ENCODE measurements around the gene KDM6A. TPM values are rescaled to one million over a fixed set of nuclear protein-coding genes. Genes with fewer than 3 reads are reported as not detected.

KDM6A gene
- total RNA-seq, 1 experiment from 2014 or later = 21.0 TPM

GRCh38 chrX:44944894-44945293, 71.9 kb downstream of the KDM6A start:
- ATAC-seq = no peak
- H3K27ac ChIP-seq (ENCODE audit: low read depth, low read length) = no peak overlapping the region
- H3K27me3 ChIP-seq (ENCODE audit: insufficient read depth, low read length) = no peaks in the 10 kb centered on the region
- DNase-seq (ENCODE audit: low read depth, low spot score) = no peak
- H3K4me2 ChIP-seq (ENCODE audit: low read length) = no peak overlapping the region
- no peak overlapping the region for H3K4me3 ChIP-seq (replicated peaks in 1 of 2; ENCODE audit: low read depth in 1 of 2, low read length in 2 of 2)
- H3K9ac ChIP-seq (ENCODE audit: low read length) = no peak overlapping the region
- no peaks in the 10 kb centered on the region; the same call in 1 of the 2 replicates for H4K20me1 ChIP-seq (ENCODE audit: insufficient read depth)
- no peak for TF ChIP-seq MAX (IDR thresholded peaks at IDR 0.05)
- no peak for TF ChIP-seq SRF (IDR thresholded peaks at IDR 0.05; ENCODE audit: low read depth)
- no peak for TF ChIP-seq JUND (IDR thresholded peaks at IDR 0.05)
- TF ChIP-seq CEBPB (IDR thresholded peaks at IDR 0.05; ENCODE audit: low read depth) = no peak
- TF ChIP-seq EGR1 (IDR thresholded peaks at IDR 0.05; ENCODE audit: low read depth) = no peak
- TF ChIP-seq CTCF (IDR thresholded peaks at IDR 0.05 in 2 of 3, conservative IDR thresholded peaks at IDR 0.05 in 1 of 3; ENCODE audit: borderline replicate concordance in 1 of 3, insufficient read depth in 1 of 3, low read depth in 2 of 3, low read length in 2 of 3) = no peak
- no peak for TF ChIP-seq POLR2A (IDR thresholded peaks at IDR 0.05; ENCODE audit: borderline replicate concordance, extremely low read depth, insufficient read depth, insufficient read length)
- H3K9me3 ChIP-seq (ENCODE audit: control insufficient read depth in 1 of 2, insufficient read depth in 1 of 2, low read depth in 1 of 2, low read length in 2 of 2) = peaks cover 0 to 4% of the 10 kb centered on the region in 2 experiments; a peak in 1 of 4 replicates
- intact Hi-C loops (cut with micrococcal nuclease) = no loop called here
- ChIA-PET RAD21 (ENCODE audit: low non-redundant PET in 1 of 2, low total read pairs in 2 of 2, uncharacterized antibody in 2 of 2, unreplicated experiment in 2 of 2) (no interaction called here), POLR2A (no interaction called here), CTCF (interaction anchor here (0.6 kb wide), 1 partner anchor 127 kb away, joined by 3 read pairs; no protein-coding TSS in a partner anchor)
- peaks cover 0 to 5% of the 10 kb centered on the region in 2 experiments; a peak in 2 of 4 replicates for H3K4me1 ChIP-seq (ENCODE audit: control insufficient read depth in 1 of 2, insufficient read depth in 2 of 2, low read length in 2 of 2)
- no peaks in the 10 kb centered on the region for H3K9me2 ChIP-seq (ENCODE audit: insufficient read depth)
- H2AFZ ChIP-seq (ENCODE audit: low read depth, low read length, poor library complexity, severe bottlenecking) = no peak overlapping the region
- H3K79me2 ChIP-seq (ENCODE audit: insufficient read depth, low read length) = peaks cover 91% of the 10 kb centered on the region
- BruUV-seq (replicated peaks) = no TSS peak
- no peaks in the 10 kb centered on the region for H3K36me3 ChIP-seq (ENCODE audit: control insufficient read depth in 1 of 2, insufficient read depth in 2 of 2, low read length in 2 of 2)

DNA sequence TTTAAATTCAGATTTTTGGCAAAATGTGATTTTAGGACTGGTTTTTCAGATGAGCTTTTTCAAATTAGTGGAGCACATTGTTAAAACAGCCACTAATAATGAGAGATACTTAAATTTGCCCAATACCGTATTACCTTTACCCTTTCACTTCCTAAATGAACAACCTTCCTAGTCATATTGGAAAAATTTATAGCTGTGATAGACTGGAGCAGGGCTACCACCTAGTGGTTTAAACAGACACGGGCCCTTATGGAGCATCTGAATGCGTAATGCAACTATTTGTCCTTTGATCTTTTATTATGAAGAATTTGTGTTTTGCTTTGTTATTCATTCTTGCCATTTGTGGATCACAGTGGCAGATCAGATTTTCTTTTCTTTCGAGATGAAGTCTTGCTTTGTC, 72.7 kb downstream of the KDM6A start:
- ChIA-PET RAD21 (ENCODE audit: low non-redundant PET in 1 of 2, low total read pairs in 2 of 2, uncharacterized antibody in 2 of 2, unreplicated experiment in 2 of 2) (interaction anchor here in 1 of 2 experiments (0.6 kb wide), 1 partner anchor 268 kb away, joined by 3 read pairs; no protein-coding TSS in a partner anchor), CTCF (no interaction called here), POLR2A (no interaction called here)
- Histone ChIP-seq H2AFZ (ENCODE audit: low read depth, low read length, poor library complexity, severe bottlenecking) (no peak overlapping the region), H3K4me2 (ENCODE audit: low read length) (no peak overlapping the region), H3K27me3 (ENCODE audit: insufficient read depth, low read length) (no peaks in the 10 kb centered on the region), H3K4me1 (ENCODE audit: control insufficient read depth in 1 of 2, insufficient read depth in 2 of 2, low read length in 2 of 2) (no peaks in the 10 kb centered on the region; a peak in 1 of 4 replicates), H3K9ac (ENCODE audit: low read length) (no peak overlapping the region), H3K9me2 (ENCODE audit: insufficient read depth) (no peaks in the 10 kb centered on the region), H3K4me3 (replicated peaks in 1 of 2; ENCODE audit: low read depth in 1 of 2, low read length in 2 of 2) (no peak overlapping the region), H3K27ac (ENCODE audit: low read depth, low read length) (no peak overlapping the region), H3K9me3 (ENCODE audit: control insufficient read depth in 1 of 2, insufficient read depth in 1 of 2, low read depth in 1 of 2, low read length in 2 of 2) (peaks cover 0 to 4% of the 10 kb centered on the region in 2 experiments; a peak in 1 of 4 replicates), H3K36me3 (ENCODE audit: control insufficient read depth in 1 of 2, insufficient read depth in 2 of 2, low read length in 2 of 2) (no peaks in the 10 kb centered on the region), H4K20me1 (ENCODE audit: insufficient read depth) (no peaks in the 10 kb centered on the region; the same call in 1 of the 2 replicates), H3K79me2 (ENCODE audit: insufficient read depth, low read length) (peaks cover 90% of the 10 kb centered on the region)
- intact Hi-C loops (cut with micrococcal nuclease) = no loop called here
- ATAC-seq (no peak), DNase-seq (ENCODE audit: low read depth, low spot score) (no peak)
- BruUV-seq (replicated peaks) = no TSS peak
- TF ChIP-seq FOSL1 (IDR thresholded peaks at IDR 0.05; ENCODE audit: low read depth) = no peak
- peak in 2 of 3 experiments; percentile 16 to 20; a peak in 2 of 6 replicates for TF ChIP-seq CTCF (IDR thresholded peaks at IDR 0.05 in 2 of 3, conservative IDR thresholded peaks at IDR 0.05 in 1 of 3; ENCODE audit: borderline replicate concordance in 1 of 3, insufficient read depth in 1 of 3, low read depth in 2 of 3, low read length in 2 of 3)

All from HCT116 (cell line).